HL-60 (cell line): Measurements from ENCODE around the gene GMEB2.
"Not testable (repeated sequence)": the region's sequence is repeated elsewhere in the genome, so short reads cannot be mapped to it uniquely, and the experiment has no call there.

Experiments
- DNase-seq, 2 experiments: peaks; one replicate each; pipeline ENCODE4 v3.0.0-alpha.2; 2010 to 2020; ENCODE audit warnings: low read depth in 1 of 2, low spot score in 1 of 2
- H3K27ac ChIP-seq: fragments of 250-450 bp; sonication (Bioruptor Pico); replicated peaks from 2 replicates; pipeline ENCODE4 v1.5.1; 2020; ENCODE audit warnings: mild to moderate bottlenecking, moderate library complexity
- H3K27me3 ChIP-seq: fragments of 250-450 bp; sonication (Bioruptor Pico); 2 replicates; pipeline ENCODE4 v1.5.1; 2021; ENCODE audit warnings: mild to moderate bottlenecking, moderate library complexity; ENCODE audit not compliant: insufficient read depth, poor library complexity, severe bottlenecking
- H3K4me3 ChIP-seq: replicated peaks from 2 replicates; pipeline ENCODE4 v1.5.1; 2011; ENCODE audit warnings: mild to moderate bottlenecking, control low read depth, low read length; ENCODE audit not compliant: insufficient read depth
- CTCF ChIP-seq: IDR thresholded peaks from one replicate; pipeline ENCODE4 v1.5.1; 2011; ENCODE audit warnings: low read length, control low read depth, inconsistent platforms; ENCODE audit not compliant: insufficient read depth
- GABPA ChIP-seq: IDR thresholded peaks from 2 replicates; pipeline ENCODE4 v1.6.1; 2012; ENCODE audit warnings: low read depth
- POLR2AphosphoS5 ChIP-seq: IDR thresholded peaks from 2 replicates; pipeline ENCODE4 v1.6.1; 2012; ENCODE audit warnings: low read depth
- REST ChIP-seq: IDR thresholded peaks from 2 replicates; pipeline ENCODE4 v1.6.1; 2012; ENCODE audit warnings: low read depth; ENCODE audit not compliant: insufficient replicate concordance
- SPI1 ChIP-seq: IDR thresholded peaks from 2 replicates; pipeline ENCODE4 v1.6.1; 2012; ENCODE audit warnings: low read depth, mild to moderate bottlenecking, borderline replicate concordance

Gene GMEB2

GRCh38 chr20:63652192-63652980 is 25.5 kb upstream of the GMEB2 start:
- no peak overlapping the region for H3K27ac ChIP-seq
- H3K27me3 ChIP-seq, result peaks cover 8% of the 10 kb centered on the region
- TF ChIP-seq CTCF, result no peak
- no peak for DNase-seq
- no peak overlapping the region for H3K4me3 ChIP-seq

GRCh38 chr20:63651942-63652191 is 25.0 kb upstream of the GMEB2 start:
- Histone ChIP-seq H3K27me3 (peaks cover 8% of the 10 kb centered on the region), H3K27ac (no peak overlapping the region), H3K4me3 (no peak overlapping the region)
- no peak for DNase-seq
- TF ChIP-seq SPI1 (no peak), REST (no peak), POLR2AphosphoS5 (no peak)

- DNase-seq, H3K27me3 ChIP-seq, H3K27ac ChIP-seq, H3K4me3 ChIP-seq: not testable (repeated sequence)
These were observed 23.6 kb upstream of the GMEB2 start for GRCh38 chr20:63650486-63650885.

- H3K27ac ChIP-seq, result no peak overlapping the region
- H3K4me3 ChIP-seq, result no peak overlapping the region
- no peak for DNase-seq
- no peak for TF ChIP-seq SPI1
- no peak for TF ChIP-seq GABPA
- TF ChIP-seq REST, result no peak
- no peak for TF ChIP-seq CTCF
- no peak for TF ChIP-seq POLR2AphosphoS5
- H3K27me3 ChIP-seq, result peaks cover 8% of the 10 kb centered on the region
These were observed 22.1 kb upstream of the GMEB2 start for GRCh38 chr20:63648895-63649589.

GRCh38 chr20:63648190-63648589 is 21.3 kb upstream of the GMEB2 start:
- Histone ChIP-seq H3K27me3 (peaks cover 8% of the 10 kb centered on the region), H3K27ac (no peak overlapping the region), H3K4me3 (no peak overlapping the region)
- no peak for DNase-seq
- TF ChIP-seq SPI1 (no peak), CTCF (no peak), GABPA (no peak), REST (no peak), POLR2AphosphoS5 (no peak)
